Measurements from ENCODE around the gene CMTM6.
"Not testable (repeated sequence)": the region's sequence is repeated elsewhere in the genome, so short reads cannot be mapped to it uniquely, and the experiment has no call there.

CMTM6 gene

GRCh38 chr3:32522682-32523081, 20.0 kb upstream of the CMTM6 start:
- Histone ChIP-seq H3K4me3 (ENCODE audit: low read depth in 1 of 2, low read length in 2 of 2) (no peak overlapping the region), H3K9me3 (ENCODE audit: control insufficient read depth in 1 of 2, low read length in 2 of 2) (no peaks in the 10 kb centered on the region), H3K27ac (ENCODE audit: low read length) (no peak overlapping the region), H3K36me3 (ENCODE audit: control insufficient read depth in 1 of 2, insufficient read depth in 2 of 2, low read length in 2 of 2) (peaks cover 21 to 27% of the 10 kb centered on the region in 2 donors), H3K27me3 (ENCODE audit: low read depth, low read length) (no peaks in the 10 kb centered on the region), H3K4me1 (ENCODE audit: control insufficient read depth in 1 of 2, insufficient read depth in 2 of 2, low read length in 2 of 2) (no peaks in the 10 kb centered on the region)

- not testable (repeated sequence) for H3K4me1 ChIP-seq (ENCODE audit: control insufficient read depth in 1 of 2, insufficient read depth in 2 of 2, low read length in 2 of 2); H3K9me3 ChIP-seq (ENCODE audit: control insufficient read depth in 1 of 2, low read length in 2 of 2); H3K36me3 ChIP-seq (ENCODE audit: control insufficient read depth in 1 of 2, insufficient read depth in 2 of 2, low read length in 2 of 2); H3K27ac ChIP-seq (ENCODE audit: low read length); H3K4me3 ChIP-seq (ENCODE audit: low read depth in 1 of 2, low read length in 2 of 2); H3K27me3 ChIP-seq (ENCODE audit: low read depth, low read length)
These were observed 16.3 kb upstream of the CMTM6 start for GRCh38 chr3:32518921-32519320.

GRCh38 chr3:32516751-32517150, 14.1 kb upstream of the CMTM6 start:
- not testable (repeated sequence) for H3K4me1 ChIP-seq (ENCODE audit: control insufficient read depth in 1 of 2, insufficient read depth in 2 of 2, low read length in 2 of 2); H3K27ac ChIP-seq (ENCODE audit: low read length)

GRCh38 chr3:32511005-32511404, 8.4 kb upstream of the CMTM6 start:
- no peak overlapping the region for H3K4me3 ChIP-seq (ENCODE audit: low read depth in 1 of 2, low read length in 2 of 2)
- H3K27me3 ChIP-seq (ENCODE audit: low read depth, low read length), result no peaks in the 10 kb centered on the region
- no peaks in the 10 kb centered on the region for H3K4me1 ChIP-seq (ENCODE audit: control insufficient read depth in 1 of 2, insufficient read depth in 2 of 2, low read length in 2 of 2)
- H3K27ac ChIP-seq (ENCODE audit: low read length), result no peak overlapping the region
- H3K36me3 ChIP-seq (ENCODE audit: control insufficient read depth in 1 of 2, insufficient read depth in 2 of 2, low read length in 2 of 2), result no peaks in the 10 kb centered on the region
- no peaks in the 10 kb centered on the region for H3K9me3 ChIP-seq (ENCODE audit: control insufficient read depth in 1 of 2, low read length in 2 of 2)

More at GRCh38 chr3:32516751-32517150, 14.1 kb upstream of the CMTM6 start:
- not testable (repeated sequence) for H3K4me3 ChIP-seq (ENCODE audit: low read depth in 1 of 2, low read length in 2 of 2); H3K27me3 ChIP-seq (ENCODE audit: low read depth, low read length); H3K9me3 ChIP-seq (ENCODE audit: control insufficient read depth in 1 of 2, low read length in 2 of 2); H3K36me3 ChIP-seq (ENCODE audit: control insufficient read depth in 1 of 2, insufficient read depth in 2 of 2, low read length in 2 of 2)

GRCh38 chr3:32510075-32510724, 7.5 kb upstream of the CMTM6 start:
- H3K9me3 ChIP-seq (ENCODE audit: control insufficient read depth in 1 of 2, low read length in 2 of 2), result no peaks in the 10 kb centered on the region
- H3K36me3 ChIP-seq (ENCODE audit: control insufficient read depth in 1 of 2, insufficient read depth in 2 of 2, low read length in 2 of 2), result no peaks in the 10 kb centered on the region
- H3K27ac ChIP-seq (ENCODE audit: low read length), result no peak overlapping the region
- no peaks in the 10 kb centered on the region for H3K4me1 ChIP-seq (ENCODE audit: control insufficient read depth in 1 of 2, insufficient read depth in 2 of 2, low read length in 2 of 2)
- no peaks in the 10 kb centered on the region for H3K27me3 ChIP-seq (ENCODE audit: low read depth, low read length)
- no peak overlapping the region for H3K4me3 ChIP-seq (ENCODE audit: low read depth in 1 of 2, low read length in 2 of 2)

- Histone ChIP-seq H3K27me3 (ENCODE audit: low read depth, low read length) (no peaks in the 10 kb centered on the region), H3K4me3 (ENCODE audit: low read depth in 1 of 2, low read length in 2 of 2) (no peak overlapping the region), H3K9me3 (ENCODE audit: control insufficient read depth in 1 of 2, low read length in 2 of 2) (no peaks in the 10 kb centered on the region), H3K4me1 (ENCODE audit: control insufficient read depth in 1 of 2, insufficient read depth in 2 of 2, low read length in 2 of 2) (no peaks in the 10 kb centered on the region), H3K36me3 (ENCODE audit: control insufficient read depth in 1 of 2, insufficient read depth in 2 of 2, low read length in 2 of 2) (no peaks in the 10 kb centered on the region), H3K27ac (ENCODE audit: low read length) (no peak overlapping the region)
These were observed 6.1 kb upstream of the CMTM6 start for GRCh38 chr3:32508711-32509110.

GRCh38 chr3:32506466-32506865, 3.8 kb upstream of the CMTM6 start:
- H3K9me3 ChIP-seq (ENCODE audit: control insufficient read depth in 1 of 2, low read length in 2 of 2), result no peaks in the 10 kb centered on the region
- H3K27ac ChIP-seq (ENCODE audit: low read length), result no peak overlapping the region
- no peaks in the 10 kb centered on the region for H3K27me3 ChIP-seq (ENCODE audit: low read depth, low read length)
- H3K4me1 ChIP-seq (ENCODE audit: control insufficient read depth in 1 of 2, insufficient read depth in 2 of 2, low read length in 2 of 2), result peaks cover 0 to 3% of the 10 kb centered on the region in 2 donors
- no peak overlapping the region for H3K4me3 ChIP-seq (ENCODE audit: low read depth in 1 of 2, low read length in 2 of 2)
- H3K36me3 ChIP-seq (ENCODE audit: control insufficient read depth in 1 of 2, insufficient read depth in 2 of 2, low read length in 2 of 2), result peaks cover 0 to 4% of the 10 kb centered on the region in 2 donors

GRCh38 chr3:32502946-32503286, 264 bp upstream of the CMTM6 start:
- no peaks in the 10 kb centered on the region for H3K27me3 ChIP-seq (ENCODE audit: low read depth, low read length)
- peaks cover 0 to 16% of the 10 kb centered on the region in 2 donors for H3K4me1 ChIP-seq (ENCODE audit: control insufficient read depth in 1 of 2, insufficient read depth in 2 of 2, low read length in 2 of 2)
- H3K9me3 ChIP-seq (ENCODE audit: control insufficient read depth in 1 of 2, low read length in 2 of 2), result no peaks in the 10 kb centered on the region
- peaks cover 4 to 5% of the 10 kb centered on the region in 2 donors for H3K36me3 ChIP-seq (ENCODE audit: control insufficient read depth in 1 of 2, insufficient read depth in 2 of 2, low read length in 2 of 2)
- peak overlapping the region; percentile 87 to 95 for H3K4me3 ChIP-seq (ENCODE audit: low read depth in 1 of 2, low read length in 2 of 2)
- H3K27ac ChIP-seq (ENCODE audit: low read length), result peak overlapping the region; percentile 90

- Histone ChIP-seq H3K4me1 (ENCODE audit: control insufficient read depth in 1 of 2, insufficient read depth in 2 of 2, low read length in 2 of 2) (peaks cover 0 to 16% of the 10 kb centered on the region in 2 donors), H3K36me3 (ENCODE audit: control insufficient read depth in 1 of 2, insufficient read depth in 2 of 2, low read length in 2 of 2) (peaks cover 4 to 5% of the 10 kb centered on the region in 2 donors), H3K27me3 (ENCODE audit: low read depth, low read length) (no peaks in the 10 kb centered on the region), H3K4me3 (ENCODE audit: low read depth in 1 of 2, low read length in 2 of 2) (peak overlapping the region; percentile 87 to 95), H3K9me3 (ENCODE audit: control insufficient read depth in 1 of 2, low read length in 2 of 2) (no peaks in the 10 kb centered on the region), H3K27ac (ENCODE audit: low read length) (peak overlapping the region; percentile 90)
These were observed 902 bp downstream of the CMTM6 start for GRCh38 chr3:32501783-32502117.

- H3K36me3 ChIP-seq (ENCODE audit: control insufficient read depth in 1 of 2, insufficient read depth in 2 of 2, low read length in 2 of 2), result peaks cover 4 to 5% of the 10 kb centered on the region in 2 donors
- H3K9me3 ChIP-seq (ENCODE audit: control insufficient read depth in 1 of 2, low read length in 2 of 2), result no peaks in the 10 kb centered on the region
- H3K27me3 ChIP-seq (ENCODE audit: low read depth, low read length), result no peaks in the 10 kb centered on the region
- H3K4me3 ChIP-seq (ENCODE audit: low read depth in 1 of 2, low read length in 2 of 2), result peak overlapping the region; percentile 87 to 95
- H3K27ac ChIP-seq (ENCODE audit: low read length), result peak overlapping the region; percentile 90
- H3K4me1 ChIP-seq (ENCODE audit: control insufficient read depth in 1 of 2, insufficient read depth in 2 of 2, low read length in 2 of 2), result peaks cover 0 to 16% of the 10 kb centered on the region in 2 donors
These were observed 1.5 kb downstream of the CMTM6 start for GRCh38 chr3:32500880-32501782.

GRCh38 chr3:32500231-32500630, 2.4 kb downstream of the CMTM6 start:
- Histone ChIP-seq H3K27ac (ENCODE audit: low read length) (peak overlapping the region; percentile 14), H3K9me3 (ENCODE audit: control insufficient read depth in 1 of 2, low read length in 2 of 2) (no peaks in the 10 kb centered on the region), H3K36me3 (ENCODE audit: control insufficient read depth in 1 of 2, insufficient read depth in 2 of 2, low read length in 2 of 2) (peaks cover 4 to 5% of the 10 kb centered on the region in 2 donors), H3K27me3 (ENCODE audit: low read depth, low read length) (no peaks in the 10 kb centered on the region), H3K4me3 (ENCODE audit: low read depth in 1 of 2, low read length in 2 of 2) (no peak overlapping the region), H3K4me1 (ENCODE audit: control insufficient read depth in 1 of 2, insufficient read depth in 2 of 2, low read length in 2 of 2) (peaks cover 0 to 16% of the 10 kb centered on the region in 2 donors)
